NCI-H510A (cell line): Measurements from ENCODE around the gene FCF1.
"Not testable (repeated sequence)": the region's sequence is repeated elsewhere in the genome, so short reads cannot be mapped to it uniquely, and the experiment has no call there.

Experiments used
- DNase-seq: peaks from one replicate; lab custom pipeline; 2025; lab: John Stamatoyannopoulos, UW

The FCF1 gene

DNA sequence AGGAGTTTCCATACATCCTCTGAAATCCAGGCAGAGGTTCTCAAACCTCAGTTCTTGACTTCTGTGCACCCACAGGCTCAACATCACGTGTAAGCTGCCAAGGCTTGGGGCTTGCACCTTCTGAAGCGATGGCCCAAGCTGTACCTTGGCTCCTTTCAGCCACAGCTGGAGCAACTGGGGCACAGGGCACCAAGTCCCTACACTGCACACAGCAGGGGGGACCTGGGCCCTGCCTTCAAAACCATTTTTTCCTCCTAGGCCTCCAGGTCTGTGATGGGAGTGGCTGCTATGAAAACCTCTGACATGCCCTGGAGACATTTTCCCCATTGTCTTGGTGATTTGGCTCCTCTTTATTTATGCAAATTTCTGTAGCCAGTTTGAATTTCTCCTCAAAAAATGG is 10.7 kb upstream of the FCF1 start:
- DNase-seq = no peak

DNA sequence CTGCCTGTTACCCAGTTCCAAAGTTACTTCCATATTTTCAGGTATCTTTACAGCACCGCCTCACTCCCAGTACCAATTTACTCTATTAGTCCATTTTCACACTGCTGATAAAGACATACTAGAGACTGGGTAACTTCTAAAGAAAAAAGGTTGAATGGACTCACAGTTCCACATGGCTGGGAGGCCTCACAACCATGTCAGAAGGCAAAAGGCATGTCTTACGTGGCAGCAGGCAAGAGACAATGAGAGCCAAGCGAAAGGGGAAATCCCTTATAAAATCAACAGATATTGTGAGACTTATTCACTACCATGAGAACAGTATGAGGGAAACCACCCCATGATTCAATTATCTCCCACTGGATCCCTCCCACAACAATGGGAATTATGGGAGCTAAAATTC is 9.9 kb upstream of the FCF1 start:
- DNase-seq = no peak

GRCh38 chr14:74704656-74705055 is 8.3 kb upstream of the FCF1 start:
- DNase-seq = no peak

- no peak for DNase-seq
These were observed 7.1 kb upstream of the FCF1 start for GRCh38 chr14:74705613-74706500.

DNA sequence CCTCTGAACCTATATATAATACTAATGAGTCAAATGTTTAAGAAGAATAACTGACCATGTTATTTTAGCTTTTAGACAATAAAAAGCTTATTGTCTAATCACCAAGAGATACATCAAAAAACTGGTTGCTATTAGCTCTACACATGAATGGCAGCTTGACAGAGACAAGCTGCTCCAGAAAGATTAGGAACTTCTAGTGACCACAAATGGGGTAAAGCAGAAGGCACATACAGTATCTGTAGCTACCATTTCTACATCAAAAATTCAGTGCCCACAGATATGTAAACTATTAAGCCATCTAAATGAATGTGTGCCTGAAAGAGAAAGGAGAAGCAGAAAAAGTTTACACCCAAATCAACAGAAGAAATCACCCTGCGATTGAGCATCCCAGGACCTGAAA is 2.5 kb upstream of the FCF1 start:
- DNase-seq = no peak

DNA sequence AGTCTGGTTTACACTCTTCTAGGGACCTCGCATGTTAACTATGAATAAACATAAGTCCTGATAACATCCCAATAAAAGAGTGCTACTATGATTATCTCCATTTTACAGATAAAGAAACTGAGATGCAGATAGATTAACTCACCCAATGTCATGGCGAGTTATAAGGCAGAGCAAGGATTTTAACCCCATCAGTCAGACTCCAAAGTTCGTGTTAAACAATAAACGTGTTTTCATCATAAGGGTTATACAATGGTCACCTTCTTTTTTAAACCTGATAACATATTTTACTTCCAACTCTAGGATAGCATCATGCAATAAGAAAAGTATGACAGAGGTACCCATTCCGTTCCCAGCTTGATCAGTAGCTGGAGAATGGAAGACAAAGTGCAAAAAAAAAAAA is 1.3 kb upstream of the FCF1 start:
- no peak for DNase-seq

DNA sequence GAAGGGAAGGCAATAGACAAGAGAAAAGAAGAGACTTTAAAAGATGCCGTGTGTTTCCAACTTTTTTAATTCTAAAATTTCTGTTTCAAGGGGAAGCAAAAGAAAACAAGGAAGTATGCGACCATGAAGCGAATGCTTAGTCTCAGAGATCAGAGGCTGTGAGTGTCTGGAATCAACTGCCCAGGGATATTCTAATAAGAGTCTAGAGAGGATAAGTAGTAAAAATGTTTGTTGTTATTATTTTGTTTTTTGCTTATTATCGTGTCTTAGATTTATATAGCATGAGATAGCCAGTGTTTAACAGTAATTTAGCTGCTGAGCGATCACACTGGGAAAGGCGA is 421 bp downstream of the FCF1 start:
- no peak for DNase-seq

GRCh38 chr14:74720526-74720925 is 7.6 kb downstream of the FCF1 start:
- no peak for DNase-seq

DNA sequence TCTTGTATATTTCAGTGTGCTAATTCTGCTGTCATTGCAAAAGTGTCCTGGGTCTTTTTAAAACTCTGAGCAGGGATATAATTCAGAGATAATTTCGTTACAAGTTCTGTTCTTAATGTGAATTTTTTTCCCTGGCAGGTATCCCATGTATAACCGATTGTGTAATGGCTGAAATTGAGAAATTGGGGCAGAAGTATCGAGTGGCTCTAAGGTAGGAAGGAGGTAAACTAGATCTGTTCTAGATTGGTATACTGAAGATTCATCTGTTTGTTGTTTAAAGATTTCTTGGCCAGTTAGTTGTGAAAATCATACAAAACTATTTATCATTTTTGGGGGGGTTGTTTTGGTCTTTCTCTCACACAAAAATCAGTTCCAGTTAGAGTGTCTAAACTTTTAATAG is 10.2 kb downstream of the FCF1 start:
- no peak for DNase-seq

DNA sequence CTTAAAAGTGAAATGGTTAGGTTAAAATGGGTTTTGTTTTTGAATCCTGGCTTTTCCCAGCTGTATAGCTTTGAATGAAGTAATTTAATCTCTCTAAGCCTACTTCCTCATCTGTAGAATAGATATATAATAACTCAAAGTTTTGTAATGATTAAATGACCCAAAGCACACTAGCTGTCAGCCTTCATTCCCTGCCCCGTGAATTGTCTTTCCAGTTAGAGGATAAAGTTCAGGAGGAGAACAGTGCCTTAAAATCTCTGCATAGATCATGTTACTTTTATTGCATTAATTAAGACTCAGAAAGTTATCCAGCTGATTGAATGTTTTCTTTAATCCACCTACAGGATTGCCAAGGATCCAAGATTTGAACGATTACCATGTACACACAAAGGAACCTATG is 19.4 kb downstream of the FCF1 start:
- no peak for DNase-seq

DNA sequence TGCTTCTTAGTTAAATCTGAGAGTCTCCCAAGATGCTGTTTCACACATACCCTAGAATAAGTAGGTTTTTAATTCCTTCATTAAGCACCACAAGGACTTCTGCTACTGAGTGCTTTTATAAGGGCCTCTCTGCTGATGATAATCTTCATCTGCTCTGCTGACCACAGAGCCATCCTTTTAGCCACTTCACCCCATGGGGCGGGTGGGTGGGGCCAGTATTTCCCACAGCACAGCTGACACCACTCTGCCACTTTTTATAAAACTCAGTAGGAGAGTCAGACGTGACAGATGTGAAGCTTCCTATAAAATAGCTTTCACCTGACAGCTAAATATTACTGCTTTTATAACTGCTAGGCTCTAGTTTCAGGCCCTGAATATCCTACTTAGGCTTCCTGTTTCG is 20.3 kb downstream of the FCF1 start:
- no peak for DNase-seq

DNA sequence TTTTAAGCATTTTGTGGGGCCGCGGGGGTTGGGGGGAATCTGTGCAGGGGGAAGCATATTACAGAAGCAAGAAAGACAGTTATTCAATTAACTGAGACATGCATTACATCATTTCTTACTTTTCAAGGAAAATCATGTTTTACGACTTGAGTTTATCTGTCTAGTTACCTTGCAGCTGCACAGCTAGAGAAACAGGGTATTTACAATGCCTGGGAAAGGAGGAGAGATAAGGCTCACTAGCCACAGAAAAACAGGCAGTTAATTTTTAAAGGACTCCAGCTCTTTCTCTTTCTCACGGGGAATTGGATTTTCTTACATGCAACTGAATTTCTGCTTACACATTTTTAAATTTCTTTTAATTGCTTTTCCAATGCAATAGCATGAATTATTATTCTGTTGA is 22.2 kb downstream of the FCF1 start:
- DNase-seq = no peak

DNA sequence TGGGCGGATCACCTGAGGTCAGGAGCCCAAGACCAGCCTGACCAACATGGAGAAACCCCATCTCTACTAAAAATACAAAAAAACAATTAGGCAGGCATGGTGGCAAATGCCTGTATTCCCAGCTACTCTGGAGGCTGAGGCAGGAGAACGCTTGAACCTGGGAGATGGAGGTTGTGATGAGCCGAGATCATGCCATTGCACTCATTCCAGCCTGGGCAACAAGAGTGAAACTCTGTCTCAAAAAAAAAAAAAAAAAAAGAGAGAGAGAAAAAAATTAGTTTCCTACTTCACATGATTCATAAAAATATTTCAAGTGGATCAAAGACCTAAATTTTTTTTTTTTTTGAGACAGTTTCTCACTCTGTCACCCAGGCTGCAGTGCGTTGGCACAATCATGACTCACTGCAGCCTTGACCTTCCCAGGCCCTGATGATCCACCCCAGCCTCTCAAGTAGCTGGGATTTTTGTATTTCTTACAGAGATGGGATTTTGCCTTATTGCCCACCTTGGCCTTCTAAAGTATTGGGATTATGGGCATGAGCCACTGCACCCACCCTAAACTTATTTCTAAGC is 24.9 kb downstream of the FCF1 start:
- no peak for DNase-seq

- DNase-seq = no peak
These were observed 26.5 kb downstream of the FCF1 start for GRCh38 chr14:74739293-74740030.

DNA sequence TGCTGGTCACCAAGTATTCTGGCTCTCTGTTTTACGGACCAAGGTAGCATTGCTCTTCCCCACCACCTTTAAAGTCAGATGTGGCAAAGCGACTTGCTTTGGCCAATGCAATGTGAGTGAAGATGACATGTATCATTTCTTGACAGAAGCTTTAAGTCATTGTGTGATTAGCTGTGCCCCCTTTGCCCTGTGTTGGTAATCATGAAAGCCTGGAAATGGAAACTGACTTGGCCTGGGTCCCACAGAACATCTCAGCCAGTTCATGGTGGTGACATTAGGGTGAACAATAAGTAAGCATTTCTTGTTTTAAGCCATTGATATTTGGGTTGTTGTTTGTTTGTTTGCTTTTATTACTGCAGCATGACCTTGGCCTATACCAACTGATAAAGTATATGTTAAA is 34.3 kb downstream of the FCF1 start:
- no peak for DNase-seq

DNA sequence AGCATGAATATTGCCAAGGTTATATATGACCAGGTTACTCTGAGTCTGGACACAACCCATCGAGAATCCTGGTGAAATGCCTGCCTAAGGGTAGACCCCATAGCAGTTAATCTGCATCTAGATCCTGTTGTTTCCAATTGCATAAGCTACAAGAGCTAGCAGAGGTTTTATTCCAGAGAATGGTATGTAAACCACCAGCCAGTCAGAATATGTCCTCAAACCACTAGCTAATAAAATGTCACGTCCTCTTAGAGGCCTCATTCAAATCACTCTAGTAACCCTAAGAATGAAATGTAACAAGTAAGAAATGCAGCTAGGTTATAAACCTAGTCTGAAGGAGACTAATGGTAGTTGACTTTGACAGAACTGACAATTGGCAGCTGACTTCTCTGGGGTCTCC is 41.2 kb downstream of the FCF1 start:
- no peak for DNase-seq

- no peak for DNase-seq
These were observed 42.0 kb downstream of the FCF1 start for GRCh38 chr14:74754899-74755298.

DNA sequence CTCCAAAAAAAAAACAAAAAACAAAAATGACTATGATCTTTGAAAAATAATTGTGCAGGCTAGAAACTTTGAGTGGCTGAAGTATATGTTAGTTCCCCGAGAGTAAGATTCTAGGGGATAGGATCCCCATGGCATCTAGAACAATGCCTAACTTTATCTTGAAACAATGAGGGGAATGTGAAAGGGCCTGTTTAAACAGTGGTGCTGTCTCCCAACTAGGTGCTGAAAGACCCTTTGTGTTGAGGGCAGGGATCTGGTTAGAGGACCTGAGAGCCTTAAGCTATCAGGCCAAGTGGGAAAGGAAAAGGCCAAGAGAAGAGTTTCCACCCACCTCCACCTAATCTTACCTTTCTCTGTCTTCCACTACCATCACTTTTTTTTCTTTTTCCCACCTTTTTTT is 43.4 kb downstream of the FCF1 start:
- no peak for DNase-seq

GRCh38 chr14:74758505-74758904 is 45.6 kb downstream of the FCF1 start:
- DNase-seq = not testable (repeated sequence)

DNA sequence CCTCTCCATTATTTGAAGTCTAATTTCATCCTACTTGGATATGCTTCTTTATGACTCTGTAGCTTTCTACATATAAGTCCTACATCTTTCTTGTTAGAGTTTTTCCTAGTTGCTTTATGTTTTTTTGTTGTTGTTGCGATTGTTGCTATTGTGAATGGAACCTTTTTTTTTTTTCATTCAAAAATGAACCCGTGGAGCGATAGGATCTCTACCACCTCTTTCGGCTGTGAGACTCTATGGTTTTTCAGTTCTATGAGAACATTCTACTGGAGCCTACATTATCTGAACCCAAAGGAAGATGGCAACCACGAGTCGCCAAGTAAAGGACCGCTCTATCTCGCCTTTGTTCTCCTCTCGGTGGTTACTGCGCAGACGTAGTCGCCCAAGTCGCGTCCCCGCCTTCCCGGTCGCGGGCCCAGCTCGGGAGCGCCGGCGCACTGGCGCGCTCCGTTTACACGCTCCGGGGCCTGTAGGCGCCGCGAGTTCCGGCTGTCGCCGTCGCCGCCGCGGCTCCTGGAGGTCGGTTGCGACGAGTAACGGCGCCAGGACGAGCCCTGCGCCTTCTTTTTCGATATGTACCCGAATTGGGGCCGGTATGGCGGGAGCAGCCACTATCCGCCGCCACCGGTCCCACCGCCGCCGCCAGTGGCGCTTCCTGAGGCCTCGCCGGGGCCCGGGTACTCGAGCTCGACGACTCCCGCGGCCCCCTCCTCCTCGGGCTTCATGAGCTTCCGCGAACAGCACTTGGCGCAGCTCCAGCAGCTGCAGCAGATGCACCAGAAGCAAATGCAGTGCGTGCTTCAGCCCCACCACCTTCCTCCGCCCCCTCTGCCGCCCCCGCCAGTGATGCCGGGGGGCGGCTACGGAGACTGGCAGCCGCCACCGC is 50.2 kb downstream of the FCF1 start, which contains the start of gene YLPM1:
Gene YLPM1, plus strand, starts transcription at position 400 of the 886 bp plus-strand sequence. Its CDS starts 174 bp downstream, at position 574.
- peak; percentile 95 for DNase-seq

DNA sequence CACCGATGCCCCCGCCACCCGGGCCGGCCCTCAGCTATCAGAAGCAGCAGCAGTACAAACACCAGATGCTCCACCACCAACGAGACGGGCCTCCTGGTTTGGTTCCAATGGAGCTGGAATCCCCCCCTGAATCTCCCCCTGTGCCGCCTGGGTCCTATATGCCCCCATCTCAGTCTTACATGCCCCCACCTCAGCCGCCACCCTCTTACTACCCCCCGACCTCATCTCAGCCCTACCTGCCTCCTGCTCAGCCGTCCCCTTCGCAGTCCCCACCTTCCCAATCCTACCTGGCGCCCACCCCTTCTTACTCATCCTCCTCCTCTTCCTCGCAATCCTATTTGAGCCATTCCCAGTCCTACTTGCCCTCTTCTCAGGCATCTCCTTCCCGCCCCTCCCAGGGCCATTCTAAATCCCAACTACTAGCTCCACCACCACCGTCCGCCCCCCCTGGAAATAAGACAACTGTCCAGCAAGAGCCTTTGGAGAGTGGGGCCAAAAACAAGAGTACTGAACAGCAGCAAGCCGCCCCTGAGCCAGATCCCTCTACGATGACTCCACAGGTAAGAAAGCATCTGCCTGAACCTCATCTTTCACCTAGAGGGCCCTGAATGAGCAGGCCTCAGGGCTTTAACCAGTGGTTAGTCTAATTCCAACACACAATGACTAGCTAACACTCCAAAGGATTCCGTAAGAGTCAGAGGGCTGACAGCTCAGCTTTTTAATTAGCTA is 51.0 kb downstream of the FCF1 start:
- no peak for DNase-seq
